Measurements from ENCODE around the gene CNTNAP5.

- TF ChIP-seq POLR2AphosphoS5 (IDR thresholded peaks at IDR 0.05), result no peak
- no peak for TF ChIP-seq POLR2A (IDR thresholded peaks at IDR 0.05; ENCODE audit: low read depth)
- TF ChIP-seq CTCF (IDR thresholded peaks at IDR 0.05), result no peak
- no peak for TF ChIP-seq EP300 (IDR thresholded peaks at IDR 0.05)
Observed at GRCh38 chr2:124547700-124548099, 522.6 kb downstream of the CNTNAP5 start.

Measured in esophagus muscularis mucosa (tissue), 4 donors.